DND-41 (cell line): Measurements from ENCODE around the gene PHYH.

ENCODE experiments used
- ATAC-seq: fragments of 200-7000 bp; cut with Tn5 transposase; 3 replicates; pipeline ENCODE4 v1.9.1; 2021; ENCODE audit warnings: low read depth; ENCODE audit not compliant: insufficient read depth
- DNase-seq: peaks from one replicate; pipeline ENCODE4 v3.0.0-alpha.2; 2020
- H2AFZ ChIP-seq: 2 replicates; pipeline ENCODE4 v1.6.0; 2012; ENCODE audit warnings: low read depth, low read length
- H3K27ac ChIP-seq: 2 replicates; pipeline ENCODE4 v1.5.1; 2012; ENCODE audit warnings: low read length, inconsistent platforms
- H3K27me3 ChIP-seq: fragments of 200-600 bp; sonication (generic); 2 replicates; pipeline ENCODE4 v1.6.0; 2012; ENCODE audit warnings: low read length, mild to moderate bottlenecking, inconsistent platforms; ENCODE audit not compliant: insufficient read depth, poor library complexity
- H3K36me3 ChIP-seq: 2 replicates; pipeline ENCODE4 v1.5.1; 2012; ENCODE audit warnings: low read length, inconsistent platforms; ENCODE audit not compliant: insufficient read depth
- H3K4me1 ChIP-seq: 2 replicates; pipeline ENCODE4 v1.5.1; 2012; ENCODE audit warnings: mild to moderate bottlenecking, low read length; ENCODE audit not compliant: insufficient read depth
- H3K4me2 ChIP-seq: 2 replicates; pipeline ENCODE4 v1.6.0; 2012; ENCODE audit warnings: mild to moderate bottlenecking, moderate library complexity, low read length, inconsistent platforms; ENCODE audit not compliant: insufficient read depth
- H3K4me3 ChIP-seq, 2 experiments: fragments of 200-600 bp in 1 of 2; shearing (Covaris generic) in 1 of 2; 2 replicates each; pipeline ENCODE4 v1.5.1; 2012 to 2016; ENCODE audit warnings: inconsistent platforms in 2 of 2, low read length in 2 of 2, mild to moderate bottlenecking in 2 of 2, low read depth in 1 of 2, moderate library complexity in 1 of 2
- H3K79me2 ChIP-seq: 2 replicates; pipeline ENCODE4 v1.6.0; 2012; ENCODE audit warnings: low read length, inconsistent platforms; ENCODE audit not compliant: insufficient read depth
- H3K9ac ChIP-seq: 2 replicates; pipeline ENCODE4 v1.6.0; 2012; ENCODE audit warnings: low read depth, mild to moderate bottlenecking, inconsistent platforms, low read length, moderate library complexity
- H3K9me3 ChIP-seq: 2 replicates; pipeline ENCODE4 v1.5.1; 2012; ENCODE audit warnings: low read length, moderate library complexity, mild to moderate bottlenecking, inconsistent platforms; ENCODE audit not compliant: insufficient read depth, severe bottlenecking
- H4K20me1 ChIP-seq: 2 replicates; pipeline ENCODE4 v1.6.0; 2012; ENCODE audit warnings: low read length; ENCODE audit not compliant: insufficient read depth
- CTCF ChIP-seq: IDR thresholded peaks from 2 replicates; pipeline ENCODE4 v1.5.1; 2012; ENCODE audit warnings: borderline replicate concordance, low read length, moderate library complexity, mild to moderate bottlenecking; ENCODE audit not compliant: poor library complexity, severe bottlenecking; ENCODE audit errors: extremely low read depth
- EZH2 ChIP-seq: IDR thresholded peaks from 3 replicates; pipeline ENCODE4 v1.6.1; 2012; ENCODE audit warnings: borderline replicate concordance, low read depth, mild to moderate bottlenecking, moderate library complexity, low read length, inconsistent platforms; ENCODE audit not compliant: severe bottlenecking

PHYH gene

GRCh38 chr10:13270877-13271551, 28.9 kb downstream of the PHYH start:
- no peak overlapping the region for H3K27ac ChIP-seq
- no peaks in the 10 kb centered on the region for H4K20me1 ChIP-seq
- no peaks in the 10 kb centered on the region for H3K4me1 ChIP-seq
- H3K4me2 ChIP-seq = no peak overlapping the region
- H3K36me3 ChIP-seq = no peaks in the 10 kb centered on the region
- H3K9ac ChIP-seq = no peak overlapping the region
- no peaks in the 10 kb centered on the region for H3K79me2 ChIP-seq
- H3K4me3 ChIP-seq = no peak overlapping the region
- no peaks in the 10 kb centered on the region for H3K27me3 ChIP-seq
- H3K9me3 ChIP-seq = no peaks in the 10 kb centered on the region
- no peak for DNase-seq
- TF ChIP-seq CTCF (no peak), EZH2 (no peak)
- no peak for ATAC-seq
- no peak overlapping the region for H2AFZ ChIP-seq

- H3K27ac ChIP-seq = no peak overlapping the region
- no peak overlapping the region for H3K4me3 ChIP-seq
- no peak overlapping the region for H3K9ac ChIP-seq
- no peaks in the 10 kb centered on the region for H3K9me3 ChIP-seq
- H3K36me3 ChIP-seq = no peaks in the 10 kb centered on the region
- H3K79me2 ChIP-seq = no peaks in the 10 kb centered on the region
- no peak overlapping the region for H3K4me2 ChIP-seq
- H3K27me3 ChIP-seq = no peaks in the 10 kb centered on the region
- no peaks in the 10 kb centered on the region for H3K4me1 ChIP-seq
- no peaks in the 10 kb centered on the region for H4K20me1 ChIP-seq
- no peak overlapping the region for H2AFZ ChIP-seq
- TF ChIP-seq CTCF (no peak), EZH2 (no peak)
- DNase-seq = no peak
- no peak for ATAC-seq
These were observed 31.0 kb downstream of the PHYH start for GRCh38 chr10:13268841-13269240.

GRCh38 chr10:13268310-13268709, 31.6 kb downstream of the PHYH start:
- Histone ChIP-seq H3K27ac (no peak overlapping the region), H2AFZ (no peak overlapping the region), H3K9ac (no peak overlapping the region), H3K79me2 (no peaks in the 10 kb centered on the region), H3K9me3 (no peaks in the 10 kb centered on the region), H3K4me3 (no peak overlapping the region), H4K20me1 (no peaks in the 10 kb centered on the region), H3K27me3 (peaks cover 4% of the 10 kb centered on the region), H3K4me2 (no peak overlapping the region), H3K4me1 (no peaks in the 10 kb centered on the region), H3K36me3 (no peaks in the 10 kb centered on the region)
- DNase-seq (no peak), ATAC-seq (no peak)
- TF ChIP-seq CTCF = no peak
- TF ChIP-seq EZH2 = no peak

GRCh38 chr10:13263591-13263990, 36.3 kb downstream of the PHYH start:
- TF ChIP-seq EZH2 = no peak
- TF ChIP-seq CTCF = no peak
- Histone ChIP-seq H3K9me3 (no peaks in the 10 kb centered on the region), H3K27me3 (peaks cover 6% of the 10 kb centered on the region), H4K20me1 (no peaks in the 10 kb centered on the region), H3K79me2 (no peaks in the 10 kb centered on the region), H3K9ac (no peak overlapping the region), H3K27ac (no peak overlapping the region), H2AFZ (no peak overlapping the region), H3K4me1 (no peaks in the 10 kb centered on the region), H3K4me2 (no peak overlapping the region), H3K36me3 (no peaks in the 10 kb centered on the region), H3K4me3 (no peak overlapping the region)
- no peak for DNase-seq
- no peak for ATAC-seq
